Peyer's patch (tissue), 4 donors: ENCODE results near the gene MSI2.

ENCODE experiments used
- POLR2A ChIP-seq, 2 donors: fragments of 450-650 bp; IDR thresholded peaks; one replicate each; pipeline ENCODE4 v1.5.1; 2017; ENCODE audit warnings: antibody characterized with exemption in 2 of 2, mild to moderate bottlenecking in 2 of 2, moderate library complexity in 2 of 2
- TF ChIP-seq, protein P1 (sequence below), 6 experiments: fragments of 450-650 bp in 4 of 6; fragments of 200-600 bp in 2 of 6; sonication (generic) in 1 of 6; IDR thresholded peaks; one replicate each; pipeline ENCODE4 v1.5.1; 2017 to 2019; ENCODE audit warnings: antibody characterized with exemption in 6 of 6, mild to moderate bottlenecking in 3 of 6, moderate library complexity in 1 of 6

DNA sequence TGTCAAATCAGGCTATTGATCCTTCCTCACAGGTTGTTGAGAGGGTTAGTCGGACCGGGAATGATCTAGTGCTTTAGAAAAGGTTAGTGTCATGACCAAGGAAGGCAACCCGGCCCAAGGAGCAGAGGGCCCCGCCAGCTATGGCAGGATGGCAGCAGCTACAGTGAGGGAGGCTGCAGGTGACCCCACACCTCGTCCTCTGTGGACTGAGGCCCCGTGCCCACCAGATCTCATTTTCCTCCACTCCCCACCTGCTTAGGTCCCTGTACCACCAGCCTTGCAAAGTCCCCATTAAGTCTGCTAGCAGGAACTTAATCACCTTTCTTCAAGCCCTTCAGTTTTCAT, 381.3 kb downstream of the MSI2 start:
- TF ChIP-seq, protein P1, sequence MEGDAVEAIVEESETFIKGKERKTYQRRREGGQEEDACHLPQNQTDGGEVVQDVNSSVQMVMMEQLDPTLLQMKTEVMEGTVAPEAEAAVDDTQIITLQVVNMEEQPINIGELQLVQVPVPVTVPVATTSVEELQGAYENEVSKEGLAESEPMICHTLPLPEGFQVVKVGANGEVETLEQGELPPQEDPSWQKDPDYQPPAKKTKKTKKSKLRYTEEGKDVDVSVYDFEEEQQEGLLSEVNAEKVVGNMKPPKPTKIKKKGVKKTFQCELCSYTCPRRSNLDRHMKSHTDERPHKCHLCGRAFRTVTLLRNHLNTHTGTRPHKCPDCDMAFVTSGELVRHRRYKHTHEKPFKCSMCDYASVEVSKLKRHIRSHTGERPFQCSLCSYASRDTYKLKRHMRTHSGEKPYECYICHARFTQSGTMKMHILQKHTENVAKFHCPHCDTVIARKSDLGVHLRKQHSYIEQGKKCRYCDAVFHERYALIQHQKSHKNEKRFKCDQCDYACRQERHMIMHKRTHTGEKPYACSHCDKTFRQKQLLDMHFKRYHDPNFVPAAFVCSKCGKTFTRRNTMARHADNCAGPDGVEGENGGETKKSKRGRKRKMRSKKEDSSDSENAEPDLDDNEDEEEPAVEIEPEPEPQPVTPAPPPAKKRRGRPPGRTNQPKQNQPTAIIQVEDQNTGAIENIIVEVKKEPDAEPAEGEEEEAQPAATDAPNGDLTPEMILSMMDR (IDR thresholded peaks at IDR 0.05) = no peak
- TF ChIP-seq POLR2A (IDR thresholded peaks at IDR 0.05) = no peak
